ENCODE results near the gene CALN1.
"Not testable (repeated sequence)": the region's sequence is repeated elsewhere in the genome, so short reads cannot be mapped to it uniquely, and the experiment has no call there.

CALN1 gene

DNA sequence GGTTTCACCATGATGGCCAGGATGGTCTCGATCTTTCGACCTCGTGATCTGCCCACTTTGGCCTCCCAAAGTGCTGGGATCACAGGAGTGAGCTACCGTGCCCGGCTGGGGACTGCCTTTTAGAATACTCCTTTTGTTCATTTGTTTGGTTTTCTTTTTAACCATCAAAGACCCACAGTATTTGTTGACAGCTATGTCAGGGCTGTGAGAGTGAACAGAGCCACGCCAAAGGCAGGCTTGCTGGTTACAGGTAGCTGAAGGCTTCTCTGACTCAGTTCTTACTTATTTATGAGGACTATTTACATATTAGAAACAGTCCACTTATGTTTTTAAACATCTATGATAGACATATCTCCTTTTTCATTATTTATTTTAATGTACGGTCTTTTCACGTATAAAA lies 544.5 kb downstream of the CALN1 start:
- DNase-seq (ENCODE audit: low read depth in 2 of 2), result no peak

DNA sequence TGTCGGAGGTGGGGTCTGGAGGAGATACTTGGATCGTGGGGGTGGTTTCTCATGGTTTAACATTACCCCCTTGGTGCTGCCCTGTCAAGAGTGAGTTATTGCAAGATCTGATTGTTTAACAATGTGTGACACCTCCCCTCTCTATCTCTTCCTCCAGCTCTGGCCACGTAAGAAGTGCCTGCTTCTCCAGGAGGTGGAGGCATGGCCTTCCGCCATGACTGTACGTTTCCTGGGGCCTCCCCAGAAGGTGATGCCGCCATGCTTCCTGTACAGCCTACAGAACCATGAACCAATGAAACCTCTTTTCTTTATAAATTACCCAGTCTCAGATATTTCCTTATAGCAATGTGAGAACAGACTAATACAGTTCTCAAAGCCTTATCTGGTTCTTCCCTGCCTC lies 547.0 kb downstream of the CALN1 start:
- no peak for DNase-seq (ENCODE audit: low read depth in 2 of 2)

DNA sequence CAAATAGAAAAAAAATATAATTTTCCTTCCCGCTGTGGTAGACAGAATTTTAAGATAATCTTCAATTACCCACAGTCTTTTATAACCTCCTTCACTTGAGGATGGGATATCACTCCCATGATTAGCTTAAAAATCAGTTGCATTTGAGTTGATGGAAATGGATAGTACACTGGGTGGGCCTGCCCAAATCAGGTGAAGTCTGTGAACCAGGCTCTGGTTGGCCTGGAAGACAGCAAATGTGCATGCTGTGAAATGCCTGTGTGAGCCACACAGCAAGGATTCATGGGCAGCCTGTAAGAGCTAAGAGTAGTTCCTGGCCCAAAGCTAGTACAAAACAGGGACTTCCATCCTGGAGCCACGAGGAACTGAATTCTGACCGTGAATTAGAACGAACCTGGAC lies 548.0 kb downstream of the CALN1 start:
- no peak for DNase-seq (ENCODE audit: low read depth in 2 of 2)

DNA sequence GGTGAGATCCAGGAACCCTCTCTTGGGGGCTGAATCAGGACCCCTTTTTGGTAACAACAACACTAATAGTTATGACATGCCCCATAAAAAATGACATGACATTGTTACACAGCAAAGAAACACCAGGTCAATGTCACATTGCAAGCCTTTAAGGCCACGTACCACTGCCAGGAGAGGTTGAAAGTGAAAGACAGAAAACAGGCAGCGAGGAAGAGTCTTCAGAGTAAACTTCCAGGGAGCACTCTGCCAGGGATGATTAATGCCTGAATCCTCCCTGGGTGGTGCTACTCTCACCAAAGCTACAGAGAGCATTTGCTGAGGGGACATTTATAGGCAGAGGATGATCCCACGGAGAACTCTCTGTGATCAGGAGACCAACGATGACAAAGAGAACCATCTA lies 551.6 kb downstream of the CALN1 start:
- no peak for DNase-seq (ENCODE audit: low read depth in 2 of 2)

DNA sequence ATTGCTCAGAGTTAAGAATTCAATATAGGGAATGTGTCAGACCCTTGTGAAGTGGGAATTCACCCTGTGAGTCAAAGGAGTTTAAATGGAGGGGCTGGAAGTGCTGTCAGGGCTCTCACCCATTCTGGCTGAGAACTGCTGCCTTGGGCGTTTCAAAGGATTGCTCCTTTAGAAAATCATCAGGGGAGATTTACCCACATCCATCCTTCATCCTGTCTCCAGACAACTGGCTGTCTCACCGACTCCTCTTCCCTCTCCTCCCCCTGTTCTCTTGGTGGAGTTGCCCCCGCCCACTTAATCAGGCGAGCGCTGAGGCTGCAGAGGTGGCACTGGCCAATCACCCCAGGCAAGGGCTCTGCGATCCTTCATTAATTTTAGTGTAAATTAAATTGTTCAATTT lies 554.8 kb downstream of the CALN1 start:
- no peak for DNase-seq (ENCODE audit: low read depth in 2 of 2)

DNA sequence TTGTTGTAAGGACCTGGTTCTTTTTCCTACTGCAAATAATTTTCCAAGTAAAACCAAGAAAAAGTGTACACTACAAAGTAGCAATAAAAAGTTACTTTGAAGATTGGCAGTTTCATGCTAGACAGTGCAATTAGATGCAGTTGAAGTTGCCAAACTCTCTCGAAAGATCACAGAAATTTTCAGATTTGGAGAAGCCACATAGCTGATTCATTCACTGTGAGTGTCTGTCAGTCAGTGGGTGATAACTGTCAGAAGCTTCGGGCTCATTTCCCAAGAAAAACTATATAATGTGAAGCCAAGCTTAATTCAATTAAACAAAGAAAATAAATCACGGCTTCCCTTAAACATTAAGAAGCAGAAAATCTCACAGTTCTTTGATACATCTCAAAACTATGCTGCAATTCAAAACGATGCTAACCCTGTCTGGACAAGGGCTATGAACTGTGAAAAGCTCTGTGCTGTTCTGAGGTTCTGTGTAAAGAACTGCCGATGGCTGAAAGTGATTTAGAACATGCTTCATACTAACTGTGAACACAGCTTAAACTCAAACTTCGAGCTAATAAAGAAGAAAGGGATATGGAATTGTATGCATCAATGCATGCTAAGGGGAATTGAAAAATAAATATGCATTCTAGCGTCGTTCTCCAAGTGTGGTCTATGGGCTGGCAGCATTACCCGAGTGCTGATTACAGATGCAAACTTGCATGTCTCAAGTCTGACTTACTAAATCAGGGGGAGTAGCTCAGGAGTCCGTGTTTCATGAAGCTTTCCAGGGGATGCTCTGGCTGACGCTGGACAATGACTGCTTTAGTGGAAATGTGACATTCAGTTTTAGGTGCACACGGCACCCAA lies 557.4 kb downstream of the CALN1 start:
- DNase-seq (ENCODE audit: low read depth in 2 of 2), result no peak

DNA sequence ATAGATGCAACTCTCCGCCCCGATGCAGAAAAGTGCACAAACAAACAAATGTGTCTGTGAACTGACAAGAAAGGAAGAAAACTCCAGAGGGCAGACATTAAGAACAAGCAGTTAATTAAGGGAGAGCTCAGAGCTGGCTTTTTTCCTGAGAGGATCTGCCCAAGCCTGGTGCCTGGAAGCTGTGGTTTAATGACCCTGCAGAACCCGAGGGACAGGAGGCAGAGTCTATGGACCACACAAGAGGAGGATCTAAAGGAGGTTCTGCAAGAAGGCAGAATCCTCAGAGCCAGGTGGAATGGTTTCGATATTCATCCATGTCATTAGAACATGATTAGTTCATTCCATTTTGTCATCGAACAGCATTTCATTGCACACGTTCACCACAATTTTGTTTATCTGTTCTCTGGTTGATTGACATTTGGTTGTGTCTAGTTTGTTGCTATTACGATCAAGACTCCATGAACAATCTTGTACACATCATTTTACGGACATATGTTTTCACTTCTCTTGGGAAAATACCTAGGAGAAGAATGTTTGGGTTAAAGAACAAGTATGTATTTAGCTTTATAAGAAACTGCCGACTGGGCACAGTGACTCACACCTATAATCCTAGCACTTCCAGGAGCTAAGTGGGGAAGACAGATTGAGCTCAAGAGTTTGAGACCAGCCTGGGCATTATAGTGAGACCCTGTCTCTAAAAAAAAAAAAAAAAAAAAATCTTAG lies 560.2 kb downstream of the CALN1 start:
- no peak for DNase-seq (ENCODE audit: low read depth in 2 of 2)

DNA sequence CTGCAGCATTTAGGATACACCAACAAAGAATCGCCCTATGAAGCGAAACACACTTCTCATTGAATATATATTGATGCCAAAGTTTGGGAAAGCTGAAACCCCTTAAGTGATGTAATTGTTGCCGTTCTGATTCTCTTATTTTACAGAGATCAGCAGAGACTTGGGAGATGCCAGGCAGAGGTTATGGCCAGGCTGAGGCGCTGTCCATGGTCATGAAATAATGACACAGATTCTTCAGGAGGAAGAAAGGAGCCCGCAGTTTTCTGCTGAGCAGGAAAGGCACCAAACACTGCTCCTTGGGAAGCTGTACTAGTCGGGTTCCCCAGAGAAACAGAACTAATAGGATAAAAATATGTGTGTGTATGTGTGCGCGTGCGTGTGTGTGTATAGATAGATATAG lies 566.0 kb downstream of the CALN1 start:
- DNase-seq (ENCODE audit: low read depth in 2 of 2), result no peak

DNA sequence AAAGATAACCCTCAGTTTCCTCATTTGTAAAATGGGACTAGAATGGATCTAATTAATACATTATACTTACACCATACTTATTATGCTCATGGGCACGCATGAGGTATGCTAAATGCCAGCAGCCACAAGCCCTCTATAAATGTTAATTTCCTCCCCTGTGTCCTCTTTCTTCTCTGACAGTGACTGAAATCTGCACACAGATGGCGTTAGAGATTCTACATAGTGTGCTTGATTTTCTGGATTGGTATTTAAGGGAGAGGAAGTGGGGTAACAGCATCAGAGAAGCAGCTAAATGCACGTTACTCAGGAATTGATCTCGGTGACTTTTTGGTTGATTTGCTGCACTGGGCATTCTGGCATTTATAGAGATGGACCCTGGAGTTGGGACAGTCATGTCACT lies 568.5 kb downstream of the CALN1 start:
- DNase-seq (ENCODE audit: low read depth in 2 of 2), result no peak

DNA sequence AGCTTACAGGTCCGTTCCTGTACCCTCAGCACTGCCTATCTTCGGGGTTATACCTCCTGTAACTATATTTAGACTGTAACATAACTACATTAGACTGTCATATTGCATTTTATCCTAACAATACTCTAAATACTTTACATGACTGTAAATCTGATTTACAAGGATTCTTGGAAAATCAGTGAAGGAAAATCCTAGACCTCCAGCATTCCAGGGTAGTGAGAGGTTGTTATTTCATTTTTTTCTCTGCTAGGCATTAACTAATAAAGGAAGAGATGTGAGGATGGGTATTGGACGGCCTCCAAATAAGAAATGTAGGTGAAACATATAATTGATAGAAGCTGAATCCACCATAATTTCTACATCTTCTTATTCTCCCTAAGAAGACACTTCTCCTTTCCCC lies 569.4 kb downstream of the CALN1 start:
- no peak for DNase-seq (ENCODE audit: low read depth in 2 of 2)

DNA sequence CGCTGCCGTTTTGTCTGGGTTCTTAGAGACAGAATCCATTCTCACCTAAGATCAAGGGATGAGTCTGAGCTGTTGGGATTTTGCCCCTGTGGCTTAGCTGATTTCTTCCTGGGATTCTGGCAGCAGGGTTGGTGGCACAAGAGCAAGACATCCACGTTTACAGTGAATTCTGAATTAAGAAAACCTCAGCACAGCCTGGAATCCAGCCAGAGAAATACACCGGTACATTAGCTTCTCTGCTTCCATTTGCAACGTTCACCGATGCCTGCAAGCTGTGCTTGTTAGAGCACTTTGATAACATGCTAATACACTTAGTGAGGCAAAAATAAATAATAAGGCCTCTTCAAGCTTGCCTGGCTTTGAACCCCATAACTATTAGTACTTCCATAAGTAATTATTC lies 569.8 kb downstream of the CALN1 start:
- DNase-seq (ENCODE audit: low read depth in 2 of 2), result no peak

DNA sequence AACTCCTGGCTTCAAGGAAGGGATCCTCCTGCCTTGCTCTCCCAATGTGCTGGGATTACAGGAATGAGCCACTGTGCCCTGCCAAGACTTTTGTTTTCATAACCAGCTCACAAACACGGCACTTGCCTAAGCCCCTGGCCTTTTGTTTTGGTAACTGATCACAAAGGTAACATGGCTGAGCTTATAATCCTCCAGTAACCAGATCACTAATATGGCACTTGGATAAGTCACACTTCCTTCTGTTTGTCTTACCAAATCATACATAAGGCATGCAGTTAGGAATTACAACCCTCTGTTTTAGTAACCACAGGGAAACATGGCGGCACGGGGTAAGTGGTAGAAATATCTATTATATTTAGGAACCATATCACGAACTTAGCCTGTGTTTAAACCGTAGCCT lies 577.1 kb downstream of the CALN1 start:
- no peak for DNase-seq (ENCODE audit: low read depth in 2 of 2)

DNA sequence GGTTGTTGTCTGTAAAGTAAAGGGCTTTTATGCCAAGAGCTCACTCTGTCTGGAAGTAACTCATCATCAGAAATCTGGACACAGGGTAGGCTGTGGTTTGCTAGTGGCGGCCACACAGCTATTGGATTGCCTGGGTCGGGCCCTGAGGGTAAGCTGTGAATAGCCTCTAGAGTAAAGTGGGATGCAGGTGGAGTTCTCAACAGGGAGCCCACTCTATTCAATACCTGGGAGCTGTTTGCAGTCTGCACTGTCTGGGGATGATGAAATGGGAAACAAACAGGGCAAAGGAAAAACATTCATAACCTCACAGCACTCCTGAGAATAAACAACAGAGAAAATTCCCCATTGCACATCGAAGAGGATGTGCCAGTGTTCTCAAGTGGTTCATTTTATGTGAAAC lies 582.6 kb downstream of the CALN1 start:
- no peak for DNase-seq (ENCODE audit: low read depth in 2 of 2)

DNA sequence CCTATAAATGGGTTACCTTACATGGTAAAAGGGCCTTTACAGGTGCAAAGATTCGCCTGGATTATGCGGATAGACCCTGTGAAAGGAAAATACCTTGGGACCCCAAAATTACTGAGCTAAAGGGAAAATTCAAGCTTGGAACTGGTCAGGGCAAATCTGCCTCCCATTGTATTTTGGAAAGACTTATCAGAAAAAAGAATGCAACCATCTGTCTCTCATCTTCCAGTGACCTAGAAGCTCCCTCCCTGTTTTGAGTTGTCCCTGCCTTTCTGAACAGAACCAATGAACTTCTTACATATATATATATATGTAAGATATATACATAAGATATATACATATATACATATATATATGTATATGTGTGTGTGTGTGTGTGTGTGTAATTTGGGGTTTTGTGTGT lies 583.8 kb downstream of the CALN1 start:
- DNase-seq (ENCODE audit: low read depth in 2 of 2), result no peak

DNA sequence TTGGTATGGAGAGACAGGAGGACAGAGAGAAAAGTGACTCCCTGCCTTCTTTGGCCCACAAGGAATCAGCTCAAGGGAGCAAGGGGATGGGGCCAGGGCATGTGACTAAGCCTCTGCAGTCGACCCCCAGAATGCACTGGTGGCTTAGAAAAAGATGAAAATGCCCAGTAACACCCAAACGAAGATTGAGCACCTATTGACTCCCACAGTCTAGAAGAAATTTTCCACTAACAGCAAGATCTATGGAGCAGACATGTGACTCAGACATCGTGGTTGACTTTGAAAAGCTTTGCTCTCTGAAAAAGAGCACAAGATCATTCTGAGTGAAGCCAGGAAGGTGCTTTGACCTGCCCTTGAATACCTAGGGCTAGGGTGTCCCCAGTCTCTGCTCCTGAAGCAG lies 586.0 kb downstream of the CALN1 start:
- no peak for DNase-seq (ENCODE audit: low read depth in 2 of 2)

DNA sequence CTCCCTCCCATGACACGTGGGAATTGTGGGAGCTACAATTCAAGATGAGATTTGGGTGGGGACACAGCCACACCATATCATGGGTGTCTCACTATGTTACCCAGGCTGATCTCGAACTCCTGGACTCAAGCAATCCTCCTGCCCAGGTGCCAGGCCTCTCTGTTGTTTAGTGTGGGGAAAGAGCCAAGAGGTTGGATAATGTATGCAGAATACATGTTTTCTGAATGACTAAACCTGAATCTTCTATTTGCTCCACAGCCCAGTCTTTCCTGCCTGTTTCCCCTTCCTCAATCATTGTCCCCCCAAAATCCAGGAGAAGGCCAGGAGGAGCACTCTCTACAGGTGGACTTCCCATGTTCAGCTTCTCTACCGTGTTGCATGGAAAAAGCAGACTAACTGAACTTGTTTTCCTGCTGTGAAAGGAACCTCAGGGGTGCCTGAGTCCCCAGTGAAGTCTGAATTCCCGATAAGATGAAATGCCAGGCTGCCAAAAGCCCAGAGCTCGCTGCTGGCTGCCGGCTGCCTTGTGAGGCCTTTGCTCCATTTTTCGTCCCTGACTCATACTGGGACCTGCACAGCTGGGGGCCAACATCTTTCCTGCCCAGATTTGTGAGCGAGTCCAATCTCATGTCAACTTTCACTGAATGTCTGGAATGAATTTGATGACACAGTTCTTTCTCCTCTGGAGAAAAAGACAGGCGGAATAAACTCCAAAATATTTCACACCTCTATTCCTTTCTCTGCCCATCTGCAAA lies 588.0 kb downstream of the CALN1 start:
- no peak for DNase-seq (ENCODE audit: low read depth in 2 of 2)

DNA sequence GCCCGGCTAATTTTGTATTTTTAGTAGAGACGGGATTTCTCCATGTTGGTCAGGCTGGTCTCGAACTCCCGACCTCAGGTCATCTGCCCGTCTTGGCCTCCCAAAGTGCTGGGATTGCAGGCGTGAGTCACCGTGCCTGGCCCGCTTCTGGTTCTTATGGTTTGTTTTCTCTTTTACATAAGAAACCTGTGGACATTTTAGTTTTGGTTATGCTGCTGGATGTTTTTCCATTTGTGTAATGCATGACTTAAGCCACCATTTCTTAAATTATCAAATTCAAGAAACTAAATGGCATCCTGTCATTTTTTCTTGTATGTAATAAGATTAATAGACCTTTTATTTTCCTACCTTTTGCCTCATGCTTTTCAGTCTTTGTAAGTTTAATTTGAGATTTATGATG lies 589.7 kb downstream of the CALN1 start:
- not testable (repeated sequence) for DNase-seq (ENCODE audit: low read depth in 2 of 2)

DNA sequence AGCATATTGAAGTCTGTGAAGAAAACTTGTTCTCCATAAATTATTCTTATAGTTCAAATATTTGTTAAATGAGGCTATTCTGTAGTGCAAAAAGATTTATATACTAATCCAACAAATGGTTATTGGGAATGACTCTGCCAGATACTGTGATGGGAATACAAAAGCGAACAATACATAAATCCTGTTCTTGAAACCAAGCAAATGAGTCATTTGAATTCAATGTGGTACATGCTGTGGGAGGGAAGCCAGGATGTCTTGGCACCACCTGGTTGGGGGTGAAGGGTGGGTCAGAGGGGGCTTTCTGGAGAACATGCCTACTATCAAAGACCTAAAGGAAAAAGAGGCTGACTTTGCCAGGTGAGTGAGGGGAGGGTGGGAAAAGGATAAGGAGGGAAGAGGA lies 594.2 kb downstream of the CALN1 start:
- no peak for DNase-seq (ENCODE audit: low read depth in 2 of 2)

DNA sequence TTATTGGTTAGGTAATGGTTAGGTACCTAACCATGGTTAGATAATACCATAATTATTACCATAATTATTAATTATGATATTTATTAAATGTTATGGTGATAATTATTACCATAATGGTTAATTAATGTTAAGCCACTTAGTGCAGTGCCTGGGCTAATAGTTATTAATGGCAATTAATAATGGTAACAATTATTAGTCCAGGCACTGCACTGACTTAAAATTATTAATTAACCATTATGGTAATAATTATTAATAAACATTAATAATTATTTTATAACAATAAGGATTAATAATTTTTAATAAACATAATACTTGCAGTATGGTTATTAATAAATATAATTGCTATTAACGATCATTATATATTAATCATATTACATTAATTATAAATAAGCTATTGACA lies 604.0 kb downstream of the CALN1 start:
- no peak for DNase-seq (ENCODE audit: low read depth in 2 of 2)

DNA sequence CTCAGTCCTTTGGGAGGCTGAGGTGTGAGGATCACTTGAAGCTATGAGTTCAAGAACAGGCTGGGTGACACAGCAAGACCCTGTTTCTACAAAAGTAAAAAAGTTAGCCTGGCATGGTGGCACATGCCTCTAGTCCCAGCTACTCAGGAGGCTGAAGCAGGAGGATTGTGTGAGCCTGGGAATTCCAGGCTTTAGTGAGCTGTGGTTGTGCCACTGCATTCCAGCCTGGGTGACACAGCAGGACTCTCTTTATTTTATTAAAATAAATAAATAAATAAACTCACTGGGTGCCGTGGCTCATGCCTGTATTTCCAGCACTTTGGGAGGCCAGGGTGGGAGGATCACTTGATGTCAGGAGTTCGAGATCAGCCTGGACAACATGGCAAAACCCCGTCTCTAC lies 607.9 kb downstream of the CALN1 start:
- DNase-seq (ENCODE audit: low read depth in 2 of 2), result no peak

DNA sequence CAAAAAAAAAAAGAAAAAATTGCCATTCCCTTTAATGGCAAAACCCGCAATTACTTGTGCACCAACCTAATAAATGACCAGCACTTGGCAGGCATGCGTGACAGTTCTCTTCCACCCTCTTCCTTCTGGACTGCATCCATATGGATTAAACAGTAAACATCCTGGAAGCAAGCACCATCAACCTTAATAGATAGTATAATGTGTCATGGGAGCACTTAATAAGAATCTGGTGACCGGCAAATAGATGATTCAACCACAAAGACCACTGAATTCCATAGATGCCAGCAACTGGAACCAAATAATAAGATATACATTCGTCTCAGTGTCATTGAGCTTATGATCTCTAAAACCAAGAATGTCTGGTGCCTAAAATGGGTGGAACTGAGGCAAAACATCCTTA lies 610.2 kb downstream of the CALN1 start:
- no peak for DNase-seq (ENCODE audit: low read depth in 2 of 2)

DNA sequence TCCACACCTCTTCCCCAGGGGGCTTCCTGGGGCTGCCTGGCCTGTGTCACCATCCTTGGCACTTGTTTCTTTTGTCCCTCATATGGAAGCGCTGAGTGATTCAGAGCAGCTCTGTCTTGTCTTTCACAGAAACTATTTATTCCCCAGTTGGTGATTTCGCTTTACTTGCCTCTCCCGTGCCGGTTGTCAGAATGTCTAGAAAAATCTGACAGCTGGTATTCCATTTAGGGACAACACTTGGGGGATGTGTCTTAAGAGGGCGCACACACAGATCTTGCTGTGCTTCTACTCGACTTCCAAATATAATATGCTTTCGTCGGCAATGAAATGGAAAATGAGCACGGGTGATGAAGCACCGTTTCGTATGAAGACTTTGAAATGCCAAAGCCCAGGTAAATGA lies 611.8 kb downstream of the CALN1 start:
- DNase-seq (ENCODE audit: low read depth in 2 of 2), result no peak

DNA sequence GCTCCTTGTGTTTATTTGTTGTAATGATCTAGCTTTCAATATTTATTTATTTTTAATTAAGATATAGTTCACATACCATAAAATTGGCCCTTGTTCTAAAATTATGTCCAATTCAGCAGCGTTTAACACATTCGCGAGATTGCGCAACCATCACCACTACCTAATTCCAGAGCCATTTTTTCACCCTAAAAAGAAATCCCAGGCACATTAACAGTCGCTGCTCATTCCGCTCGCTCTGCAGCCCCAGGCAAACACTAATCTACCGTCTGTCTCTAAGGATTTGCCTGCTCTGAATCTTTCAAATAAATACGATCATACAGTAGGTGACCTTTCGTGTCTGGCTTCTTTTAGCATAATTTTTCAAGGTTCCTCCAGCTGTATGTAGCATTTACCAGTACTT lies 616.7 kb downstream of the CALN1 start:
- DNase-seq (ENCODE audit: low read depth in 2 of 2), result no peak
